ENCODE data around the gene TOR1A.
"Not testable (repeated sequence)": the region's sequence is repeated elsewhere in the genome, so short reads cannot be mapped to it uniquely, and the experiment has no call there.

TOR1A gene

GRCh38 chr9:129816501-129817435 is 7.2 kb downstream of the TOR1A start:
- no peak for DNase-seq (ENCODE audit: low read depth in 2 of 2)

DNA sequence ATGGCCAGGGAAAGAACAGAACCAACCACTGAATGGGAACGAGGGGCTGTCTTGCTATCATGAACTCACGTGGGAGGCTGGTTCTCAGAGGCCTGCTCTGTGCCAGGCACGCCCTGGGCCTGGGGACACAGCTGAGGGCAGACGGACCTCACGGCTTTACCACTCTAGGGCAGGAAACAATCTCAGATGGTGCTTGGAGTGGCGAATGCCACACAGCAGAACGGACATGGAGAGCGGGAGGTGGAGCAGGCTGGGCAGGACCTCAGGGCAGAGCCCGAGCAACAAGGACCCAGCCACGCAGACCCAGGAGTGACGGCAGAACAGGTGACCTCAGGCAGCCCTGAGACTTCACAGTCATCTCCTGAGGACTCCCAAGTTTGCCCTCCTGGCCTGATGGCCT is 8.7 kb downstream of the TOR1A start:
- no peak for DNase-seq (ENCODE audit: low read depth in 2 of 2)

DNA sequence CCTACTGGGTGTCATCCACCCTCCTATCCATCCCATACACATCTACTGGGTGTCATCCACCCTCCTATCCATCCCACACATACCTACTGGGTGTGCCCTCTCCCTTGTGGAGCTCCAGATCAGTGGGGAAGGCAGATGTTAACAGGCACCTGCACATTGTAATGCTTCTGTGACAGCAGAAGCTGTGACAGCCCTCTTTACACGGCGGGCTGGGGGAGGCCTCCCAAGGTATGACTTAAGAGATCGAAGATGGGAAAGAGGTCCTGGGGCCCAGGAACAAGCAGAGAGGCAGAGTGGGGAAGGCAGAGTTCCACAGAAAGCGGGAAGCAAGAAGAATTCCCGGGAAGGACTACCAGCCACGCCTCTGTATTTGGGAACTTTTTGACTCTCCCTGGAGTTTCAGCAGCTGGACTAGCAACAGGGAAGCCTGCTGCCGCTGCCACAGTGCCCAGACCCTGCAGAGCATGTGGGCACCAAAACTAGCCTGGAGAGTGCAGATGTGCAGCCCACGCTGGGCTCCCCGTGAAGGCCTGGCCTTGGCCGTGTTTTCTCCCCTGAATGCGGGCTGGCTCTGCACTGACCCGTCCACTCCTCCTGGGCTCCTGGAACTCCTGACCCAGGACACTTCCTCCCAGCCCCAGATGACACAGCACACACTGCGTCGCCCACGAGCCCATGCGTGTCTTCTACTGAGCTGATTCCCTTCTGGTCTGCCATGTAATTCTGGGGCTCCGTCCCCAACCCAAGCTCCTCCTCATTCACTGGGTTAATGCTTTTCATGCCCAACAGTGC is 9.3 kb downstream of the TOR1A start:
- DNase-seq (ENCODE audit: low read depth in 2 of 2), result no peak

- no peak for DNase-seq (ENCODE audit: low read depth in 2 of 2)
Measured at GRCh38 chr9:129813661-129814060, 10.3 kb downstream of the TOR1A start.

GRCh38 chr9:129812385-129812784 is 11.6 kb downstream of the TOR1A start:
- DNase-seq (ENCODE audit: low read depth in 2 of 2), result no peak

GRCh38 chr9:129811967-129812363 is 12.0 kb downstream of the TOR1A start:
- no peak for DNase-seq (ENCODE audit: low read depth in 2 of 2)

DNA sequence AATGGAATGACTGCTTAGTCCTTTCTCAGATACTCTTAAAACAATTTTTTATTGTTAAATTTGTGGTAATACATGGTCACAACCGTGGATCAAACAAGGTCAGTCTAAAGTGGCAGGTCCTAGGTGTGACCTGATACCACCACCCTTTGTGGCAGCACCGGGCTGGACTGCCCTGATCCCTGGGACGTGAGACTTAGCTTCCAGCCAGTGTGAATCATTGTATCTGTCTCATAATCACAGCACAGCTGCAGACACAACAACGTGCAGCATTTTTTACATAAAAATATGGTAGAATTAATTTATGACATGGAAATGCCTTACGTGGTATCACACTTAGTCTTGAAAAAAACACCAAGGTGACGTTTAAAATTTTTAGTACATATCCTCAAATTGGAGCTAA is 13.1 kb downstream of the TOR1A start:
- no peak for DNase-seq (ENCODE audit: low read depth in 2 of 2)

- no peak for DNase-seq (ENCODE audit: low read depth in 2 of 2)
Measured at GRCh38 chr9:129810116-129810515, 13.8 kb downstream of the TOR1A start.

GRCh38 chr9:129809346-129809745 is 14.6 kb downstream of the TOR1A start:
- no peak for DNase-seq (ENCODE audit: low read depth in 2 of 2)

DNA sequence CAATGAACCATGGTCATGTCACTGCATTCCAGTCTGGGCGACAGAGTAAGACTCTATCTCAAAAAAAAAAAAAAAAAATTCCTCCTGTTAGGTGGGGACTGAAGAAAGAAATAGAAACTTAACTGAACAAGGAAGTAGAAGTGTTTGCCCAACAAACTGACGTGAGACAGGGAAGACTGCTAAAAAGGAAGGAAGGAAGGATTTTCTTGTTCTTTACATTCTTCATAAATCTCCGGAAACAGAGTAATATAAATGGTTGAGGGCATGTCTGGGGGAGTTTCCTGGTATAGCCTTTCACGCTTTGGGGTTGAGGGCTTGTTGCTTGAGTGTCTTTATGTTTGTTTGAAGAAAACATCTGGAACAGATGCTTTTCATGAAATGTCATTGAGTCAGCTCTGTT is 17.9 kb downstream of the TOR1A start:
- DNase-seq (ENCODE audit: low read depth in 2 of 2), result no peak

DNA sequence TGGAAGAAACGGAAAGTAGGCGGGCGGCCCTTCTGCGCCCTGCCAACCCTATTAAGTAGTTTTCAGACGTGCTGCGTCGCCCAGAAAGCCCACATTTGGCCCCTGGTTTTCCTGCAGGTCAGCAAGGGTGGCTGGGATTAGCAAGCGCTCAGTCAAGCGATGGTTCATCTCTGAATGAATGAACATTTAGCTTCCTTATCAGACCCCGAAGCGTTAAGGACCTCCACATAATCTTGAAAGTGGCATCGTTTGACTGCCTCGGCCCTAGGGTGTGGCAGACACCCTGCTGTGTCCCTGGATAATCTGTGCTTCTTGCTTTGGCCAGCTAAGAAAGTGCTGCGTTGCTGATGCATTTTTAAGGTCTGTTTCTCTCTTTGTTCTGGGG is 20.3 kb downstream of the TOR1A start:
- no peak for DNase-seq (ENCODE audit: low read depth in 2 of 2)

DNA sequence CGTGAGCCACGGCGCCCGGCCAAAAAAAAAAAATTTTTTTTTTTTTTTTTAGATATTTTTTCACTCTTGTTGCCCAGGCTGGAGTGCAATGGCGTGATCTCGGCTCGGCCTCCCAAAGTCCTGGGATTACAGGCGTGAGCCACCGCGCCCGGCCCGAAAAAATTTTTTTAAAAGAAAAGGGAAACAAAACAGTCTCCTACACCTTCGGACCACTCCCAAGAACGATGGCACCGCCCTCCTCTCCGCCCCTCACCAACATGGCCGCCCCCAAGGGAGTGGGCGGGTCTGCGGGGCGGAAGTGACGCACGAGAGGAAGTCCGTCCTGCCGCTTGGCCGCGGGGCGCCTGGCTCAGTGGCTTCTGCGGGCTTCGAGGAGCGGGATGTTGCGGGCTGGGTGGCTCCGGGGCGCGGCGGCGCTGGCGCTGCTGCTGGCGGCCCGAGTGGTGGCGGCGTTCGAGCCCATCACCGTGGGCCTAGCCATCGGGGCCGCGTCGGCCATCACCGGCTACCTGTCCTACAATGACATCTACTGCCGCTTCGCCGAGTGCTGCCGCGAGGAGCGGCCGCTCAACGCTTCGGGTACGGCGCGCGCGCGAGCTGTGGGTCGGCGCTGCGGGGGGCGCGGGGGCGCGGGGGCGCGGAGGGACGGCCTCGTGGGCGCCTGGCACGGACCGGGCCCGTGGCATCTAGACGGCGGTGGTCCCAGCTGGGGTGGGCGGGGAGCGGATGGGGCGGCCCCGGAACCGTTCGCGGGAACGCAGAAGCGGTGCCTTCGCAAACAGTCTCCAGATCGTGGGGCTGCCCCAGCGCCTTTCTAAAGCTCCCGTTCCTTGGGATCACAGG is 20.9 kb downstream of the TOR1A start, which contains the start of gene TOR1B:
Gene TOR1B, plus strand, starts transcription at position 352 of the 843 bp plus-strand sequence. Its CDS starts 29 bp downstream, at position 381.
- DNase-seq (ENCODE audit: low read depth in 2 of 2), result peak; percentile 81 to 92

DNA sequence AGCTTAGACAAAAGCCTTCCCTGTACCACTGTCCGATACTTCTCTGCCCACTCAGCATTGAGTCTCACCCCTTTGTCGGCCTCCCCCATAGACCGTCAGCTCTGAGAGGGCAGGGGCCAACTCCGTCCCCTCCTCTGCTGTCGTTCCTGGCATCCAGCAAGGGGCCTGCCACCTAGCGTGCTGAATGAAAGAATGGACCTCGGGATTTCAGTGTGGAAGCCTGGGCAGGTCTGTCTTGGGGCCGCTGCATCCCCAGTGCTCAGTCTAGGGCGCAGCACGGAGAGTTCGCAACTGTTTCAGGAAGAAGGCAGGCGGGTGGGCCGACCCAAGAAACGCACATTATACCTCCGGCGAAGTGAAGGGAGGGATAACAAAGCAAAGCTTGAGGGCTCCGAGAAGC is 22.4 kb downstream of the TOR1A start:
- no peak for DNase-seq (ENCODE audit: low read depth in 2 of 2)

DNA sequence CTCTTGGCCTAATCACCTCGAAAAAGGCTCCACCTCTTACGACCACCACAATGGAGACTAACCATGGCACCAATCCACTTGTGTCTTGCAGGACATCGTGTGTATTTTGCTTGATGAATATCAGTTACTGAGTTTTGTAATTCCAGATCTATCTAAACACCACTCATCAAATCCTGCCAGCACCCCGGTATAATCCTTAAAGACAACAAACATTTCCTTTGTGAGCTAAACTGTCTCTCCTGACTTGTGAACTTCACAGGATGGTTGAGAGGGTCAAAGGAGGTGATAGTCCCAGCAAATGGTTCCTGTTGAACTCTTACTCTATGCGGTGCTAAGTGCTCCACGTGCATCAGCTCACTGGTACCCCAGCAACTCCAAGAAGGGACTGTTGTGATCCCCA is 25.0 kb downstream of the TOR1A start:
- DNase-seq (ENCODE audit: low read depth in 2 of 2), result no peak

DNA sequence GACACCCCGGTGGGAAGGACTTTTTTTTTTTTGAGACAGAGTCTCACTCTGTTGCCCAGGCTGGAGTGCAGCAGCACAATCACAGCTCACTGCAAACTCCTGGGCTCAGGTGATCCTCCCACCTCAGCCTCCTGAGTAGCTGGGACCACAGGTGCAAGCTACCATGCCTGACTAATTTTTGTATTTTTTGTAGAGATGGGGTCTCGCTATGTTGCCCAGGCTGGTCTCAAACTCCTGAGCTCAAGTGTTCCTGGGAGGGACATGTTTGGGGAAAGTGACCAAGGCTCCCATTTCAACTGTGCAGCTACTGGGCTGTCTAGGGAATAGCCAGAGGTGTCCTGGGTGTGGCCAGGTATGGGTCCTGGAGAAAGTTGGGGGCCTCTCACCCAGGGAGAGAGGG is 27.9 kb downstream of the TOR1A start:
- DNase-seq (ENCODE audit: low read depth in 2 of 2), result not testable (repeated sequence)

DNA sequence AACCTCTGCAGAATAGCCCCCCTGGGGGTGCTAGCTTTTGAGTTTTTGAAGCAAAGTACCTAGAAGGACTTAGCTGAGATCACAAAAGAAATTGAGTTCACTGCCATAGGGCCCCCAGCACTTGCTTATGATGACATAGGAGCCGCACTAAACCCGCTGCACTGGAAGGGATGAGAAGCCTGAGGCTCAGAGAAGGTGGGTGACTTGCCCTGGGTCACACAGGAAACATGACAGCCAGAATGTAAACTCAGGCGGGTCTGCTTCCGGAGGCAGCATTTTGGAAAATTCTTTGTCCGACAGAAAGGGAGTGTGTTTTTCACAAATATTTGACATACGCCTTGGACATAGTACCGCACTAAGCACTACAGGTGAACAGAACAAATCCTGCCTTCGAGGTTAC is 29.4 kb downstream of the TOR1A start:
- no peak for DNase-seq (ENCODE audit: low read depth in 2 of 2)

DNA sequence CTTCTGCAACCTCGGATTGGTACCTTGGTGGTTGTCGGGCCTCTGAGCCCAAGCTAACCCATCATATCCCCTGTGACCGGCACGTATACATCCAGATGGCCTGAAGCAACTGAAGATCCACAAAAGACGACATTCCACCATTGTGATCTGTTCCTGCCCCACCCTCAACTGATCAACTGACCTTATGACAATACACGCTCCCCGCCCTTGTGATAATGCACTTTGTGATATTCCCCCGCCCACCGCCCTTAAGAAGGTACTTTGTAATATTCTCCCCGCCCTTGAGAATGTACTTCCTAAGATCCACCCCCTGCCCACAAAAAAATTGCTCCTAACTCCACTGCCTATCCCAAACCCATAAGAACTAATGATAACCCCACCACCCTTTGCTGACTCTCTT is 37.5 kb downstream of the TOR1A start:
- DNase-seq (ENCODE audit: low read depth in 2 of 2), result no peak

DNA sequence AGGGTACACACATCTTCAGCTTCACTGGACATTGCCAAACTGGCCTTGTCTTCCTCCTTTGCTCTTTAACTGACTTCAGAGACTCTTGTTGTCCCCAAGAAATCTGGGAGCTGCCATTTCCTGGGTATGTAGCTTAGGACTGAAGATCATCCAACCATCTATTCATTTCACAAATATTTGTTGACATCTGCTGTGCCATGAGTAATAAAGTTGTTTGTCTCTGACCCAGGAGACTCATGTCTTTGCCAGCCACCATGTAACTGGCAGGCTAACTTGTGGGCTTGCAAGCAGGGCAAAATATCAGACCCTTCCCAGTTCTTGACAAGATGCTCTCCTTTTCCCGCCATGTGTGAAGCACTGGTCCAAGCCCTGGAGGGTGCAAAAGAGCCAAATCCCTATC is 38.1 kb downstream of the TOR1A start:
- DNase-seq (ENCODE audit: low read depth in 2 of 2), result no peak

DNA sequence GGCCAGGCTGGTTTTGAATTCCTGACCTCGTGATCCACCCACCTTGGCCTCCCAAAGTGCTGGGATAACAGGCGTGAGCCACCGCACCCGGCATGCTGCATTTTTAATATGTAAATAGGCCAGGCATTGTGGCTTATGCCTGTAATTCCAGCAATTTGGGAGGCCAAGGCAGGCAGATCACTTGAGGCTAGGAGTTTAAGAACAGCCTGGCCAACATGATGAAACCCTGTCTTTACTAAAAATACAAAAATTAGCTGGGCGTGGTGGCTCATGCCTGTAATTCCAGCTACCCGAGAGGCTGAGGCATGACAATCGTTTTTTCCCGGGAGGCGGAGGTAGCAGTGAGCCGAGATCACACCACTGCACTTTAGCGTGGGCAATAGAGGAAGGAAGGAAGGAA is 39.0 kb downstream of the TOR1A start:
- not testable (repeated sequence) for DNase-seq (ENCODE audit: low read depth in 2 of 2)

GRCh38 chr9:129783516-129784361 is 40.2 kb downstream of the TOR1A start:
- DNase-seq (ENCODE audit: low read depth in 2 of 2), result peak; percentile 39 to 64

DNA sequence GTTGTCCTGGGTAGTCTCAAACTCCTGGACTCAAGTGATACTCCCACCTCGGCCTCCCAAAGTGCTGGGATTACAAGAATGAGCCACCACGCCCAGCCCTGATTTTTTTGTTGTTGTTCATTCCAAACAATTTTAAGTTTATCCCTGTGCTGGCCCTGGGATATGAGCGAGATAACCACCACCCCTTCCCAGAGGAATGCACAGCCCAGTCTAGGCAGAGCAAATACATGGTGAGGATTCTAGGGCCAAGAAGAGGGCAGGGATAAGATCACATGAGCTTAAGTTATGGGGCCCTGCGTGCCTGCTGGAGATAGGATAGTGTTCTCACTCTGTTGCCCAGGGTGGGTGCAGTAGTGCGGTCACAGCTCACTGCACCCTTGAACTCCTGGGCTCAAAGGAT is 42.0 kb downstream of the TOR1A start:
- no peak for DNase-seq (ENCODE audit: low read depth in 2 of 2)
